A549 (cell line): ENCODE results near the gene LBX2. TPM values are rescaled to one million over a fixed set of nuclear protein-coding genes. Genes with fewer than 3 reads are reported as not detected.

Experiments used
- ATAC-seq, 2 experiments: fragments of 200-7000 bp in 1 of 2; fragments of >200 bp in 1 of 2; cut with Nextera tagmentation in 1 of 2; cut with Tn5 transposase in 1 of 2; 3 replicates each; pipeline versions ENCODE4 v1.8.0 to v1.9.1; 2018 to 2020; ENCODE audit warnings: mild to moderate bottlenecking in 1 of 2, moderate library complexity in 1 of 2
- CTCF ChIA-PET: fragments of 300-600 bp; sonication (Branson Sonifier 250); formaldehyde crosslinking; extraction: SDS; loops from one replicate; lab custom pipeline; 2021; ENCODE audit warnings: antibody characterized with exemption, inconsistent platforms; lab: Yijun Ruan, JAX
- POLR2A ChIA-PET: fragments of 350-600 bp; formaldehyde crosslinking; extraction: SDS; loops from one replicate; lab custom pipeline; 2021; ENCODE audit warnings: antibody characterized with exemption, inconsistent platforms; lab: Yijun Ruan, JAX
- DNase-seq, 2 experiments: peaks; one replicate each; pipeline versions ENCODE4 v3.0.0 to v3.0.0-alpha.2; 2011 to 2016; ENCODE audit warnings: low read depth in 1 of 2, low spot score in 1 of 2
- FAIRE-seq: peaks from 2 replicates; lab custom pipeline; 2011; peaks lifted over from hg19 to GRCh38; lab: Jason Lieb, UNC
- H3K27ac ChIP-seq, 2 experiments: fragments of >200 bp; sonication (Bioruptor Twin); formaldehyde crosslinking; 3 replicates each; pipeline ENCODE4 v1.5.1; 2016 to 2017
- H3K4me1 ChIP-seq: fragments of >200 bp; sonication (Bioruptor Twin); formaldehyde crosslinking; 3 replicates; pipeline ENCODE4 v1.6.1; 2016
- H3K4me2 ChIP-seq: fragments of >200 bp; sonication (Bioruptor Twin); formaldehyde crosslinking; 3 replicates; pipeline ENCODE4 v1.6.1; 2016
- H3K4me3 ChIP-seq: fragments of >200 bp; sonication (Bioruptor Twin); formaldehyde crosslinking; 3 replicates; pipeline ENCODE4 v1.5.1; 2016
- H3K9me3 ChIP-seq: fragments of >200 bp; sonication (Bioruptor Twin); formaldehyde crosslinking; 3 replicates; pipeline ENCODE4 v1.6.1; 2016
- BCL3 ChIP-seq: fragments of >200 bp; sonication (Bioruptor Twin); formaldehyde crosslinking; IDR thresholded peaks from 3 replicates; pipeline ENCODE4 v1.6.1; 2016
- CEBPB ChIP-seq, 2 experiments: fragments of >200 bp in 1 of 2; sonication (Bioruptor Twin) in 1 of 2; formaldehyde crosslinking in 1 of 2; IDR thresholded peaks; 2 replicates each; pipeline ENCODE4 v1.6.1; 2012 to 2016
- CHD4 ChIP-seq: fragments of 200-600 bp; sonication (generic); IDR thresholded peaks from 2 replicates; pipeline ENCODE4 v1.6.1; 2016; ENCODE audit warnings: antibody characterized with exemption, mild to moderate bottlenecking, borderline replicate concordance
- E2F6 ChIP-seq: IDR thresholded peaks from 2 replicates; pipeline ENCODE4 v1.6.1; 2012; ENCODE audit warnings: low read depth, borderline replicate concordance
- ELK1 ChIP-seq: fragments of 150-350 bp; IDR thresholded peaks from 2 replicates; pipeline ENCODE4 v1.6.1; 2014; ENCODE audit warnings: low read depth, mild to moderate bottlenecking, low read length
- GATA3 ChIP-seq: IDR thresholded peaks from 2 replicates; pipeline ENCODE4 v1.6.1; 2012; ENCODE audit warnings: borderline replicate concordance
- HDAC2 ChIP-seq: fragments of 200-600 bp; sonication (generic); IDR thresholded peaks from 2 replicates; pipeline ENCODE4 v1.6.1; 2016
- HES2 ChIP-seq: fragments of >200 bp; sonication (Bioruptor Twin); formaldehyde crosslinking; IDR thresholded peaks from 2 replicates; pipeline ENCODE4 v1.6.1; 2016
- HMGXB4 ChIP-seq: fragments of 250-450 bp; sonication (Bioruptor Pico); IDR thresholded peaks from 2 replicates; pipeline ENCODE4 v1.5.0; 2021; ENCODE audit warnings: mild to moderate bottlenecking, moderate library complexity, borderline replicate concordance
- HOXB13 ChIP-seq: fragments of 250-450 bp; sonication (Bioruptor Pico); IDR thresholded peaks from 2 replicates; pipeline ENCODE4 v1.5.0; 2020; ENCODE audit warnings: low read depth, mild to moderate bottlenecking, moderate library complexity
- HOXB5 ChIP-seq: fragments of 250-450 bp; sonication (Bioruptor Pico); IDR thresholded peaks from 2 replicates; pipeline ENCODE4 v1.5.0; 2020; ENCODE audit warnings: mild to moderate bottlenecking, moderate library complexity
- JUN ChIP-seq, 2 experiments: fragments of >200 bp; sonication (Bioruptor Twin); formaldehyde crosslinking; IDR thresholded peaks; 2 replicates in 1 of 2; 3 replicates in 1 of 2; pipeline ENCODE4 v1.6.1; 2016 to 2017
- MAFK ChIP-seq: fragments of 450-650 bp; IDR thresholded peaks from 2 replicates; pipeline ENCODE4 v1.6.1; 2014; ENCODE audit not compliant: partially characterized antibody
- MAX ChIP-seq: IDR thresholded peaks from 2 replicates; pipeline ENCODE4 v1.6.1; 2012
- MAZ ChIP-seq: fragments of 150-350 bp; IDR thresholded peaks from 2 replicates; pipeline ENCODE4 v1.6.1; 2014; ENCODE audit warnings: antibody characterized with exemption, low read depth, low read length, borderline replicate concordance
- PBX3 ChIP-seq: IDR thresholded peaks from 2 replicates; pipeline ENCODE4 v1.6.1; 2012
- RARB ChIP-seq: fragments of 250-450 bp; sonication (Bioruptor Pico); IDR thresholded peaks from 2 replicates; pipeline ENCODE4 v1.8.0; 2021; ENCODE audit warnings: mild to moderate bottlenecking, moderate library complexity
- REST ChIP-seq: fragments of 200-600 bp; sonication (generic); IDR thresholded peaks from 2 replicates; pipeline ENCODE4 v1.6.1; 2016; ENCODE audit warnings: antibody characterized with exemption, mild to moderate bottlenecking, moderate library complexity
- RNF2 ChIP-seq: fragments of 200-600 bp; sonication (generic); IDR thresholded peaks from 2 replicates; pipeline ENCODE4 v1.6.1; 2016; ENCODE audit warnings: low read depth, mild to moderate bottlenecking, antibody characterized with exemption, moderate library complexity, borderline replicate concordance
- ZC3H11A ChIP-seq: fragments of 450-650 bp; IDR thresholded peaks from 2 replicates; pipeline ENCODE4 v1.6.1; 2014; ENCODE audit warnings: antibody characterized with exemption, mild to moderate bottlenecking
- ZNF302 ChIP-seq: fragments of 250-450 bp; sonication (Bioruptor Pico); IDR thresholded peaks from 2 replicates; pipeline ENCODE4 v1.9.0; 2021; ENCODE audit warnings: inconsistent platforms, mild to moderate bottlenecking, moderate library complexity
- WGBS: methylation state at CpG from one replicate; pipeline ENCODE4 v1.1.6; 2017; ENCODE audit errors: missing lambda C conversion rate; 5-methylcytosine and 5-hydroxymethylcytosine counted together
- polyA plus RNA-seq, 4 experiments: library from polyadenylated mRNA; depleted of rRNA in 3 of 4; stranded (reverse); fragments of >200 nt; fragmentation: RNase III in 1 of 4; extraction: RNeasy Plus Mini Kit Qiagen cat#74134 plus additional on column Dnase treatment in 1 of 4; gene quantifications; 2 replicates in 3 of 4; 3 replicates in 1 of 4; pipeline ENCODE4 v1.2.3, GENCODE V29; 2011 to 2017

LBX2 gene
- polyA plus RNA-seq, 2 of the 4 experiments (the other 2 are of a cell fraction): 0.84 to 2.4 TPM

GRCh38 chr2:74514368-74515270 lies 15.2 kb upstream of the LBX2 start, which contains the start of gene TLX2:
Gene TLX2 (plus strand): TSS chr2:74514450. CDS start chr2:74514807, 357 bp downstream.
- ATAC-seq: peak; percentile 40 to 69
- Histone ChIP-seq H3K4me1 (peaks cover 6% of the 10 kb centered on the region; the same call in 1 of the 3 replicates), H3K4me2 (peak within 1 kb of the TSS; percentile 94), H3K27ac (peak within 1 kb of the TSS; percentile 58 to 84; a peak in 5 of 6 replicates), H3K9me3 (no peaks in the 10 kb centered on the region), H3K4me3 (peak within 1 kb of the TSS; percentile 50)
- ChIA-PET POLR2A (interaction anchor here (0.6 to 0.7 kb wide), 2 partner anchors 37 to 316 kb away, joined by 4 to 8 read pairs; no protein-coding TSS in a partner anchor), CTCF (interaction anchor here (1.5 to 1.7 kb wide), 2 partner anchors 17 to 32 kb away, joined by 4 to 8 read pairs; partner anchors contain the start of genes CCDC142 and TTC31)
- no peak for FAIRE-seq
- DNase-seq: peak in 1 of 2 experiments; percentile 51
- TF ChIP-seq ZC3H11A (no peak), CHD4 (no peak), JUN (IDR thresholded peaks at IDR 0.05) (0 out of 5 replicates have a peak, but pooled peaks of 1 of the 2 experiments have one; percentile 19), GATA3 (no peak), CEBPB (IDR thresholded peaks at IDR 0.05) (no peak)
- 80% methylated on average over 58 of the region's 82 CpGs for WGBS

GRCh38 chr2:74513605-74514367 lies 14.4 kb upstream of the LBX2 start:
- ATAC-seq (peak; percentile 55 to 62; a peak in 5 of 6 replicates), FAIRE-seq (no peak), DNase-seq (no peak)
- Histone ChIP-seq H3K9me3 (no peaks in the 10 kb centered on the region), H3K4me2 (peak overlapping the region; percentile 94), H3K4me3 (peak overlapping the region; percentile 50), H3K4me1 (peaks cover 6% of the 10 kb centered on the region; the same call in 1 of the 3 replicates), H3K27ac (peak overlapping the region; percentile 58 to 84; a peak in 5 of 6 replicates)
- CTCF ChIA-PET: interaction anchor here (1.0 to 1.5 kb wide), 4 partner anchors 18 to 78 kb away, joined by 3 to 4 read pairs (median 4); no protein-coding TSS in a partner anchor
- POLR2A ChIA-PET: interaction anchor here (0.6 to 0.7 kb wide), 2 partner anchors 36 to 315 kb away, joined by 4 to 8 read pairs; no protein-coding TSS in a partner anchor
- WGBS: 25% methylated on average over 48 of the region's 52 CpGs
- TF ChIP-seq RNF2 (peak; percentile 100), HOXB5 (CRISPR knock-in tag) (no peak), HES2 (no peak), REST (no peak), MAZ (no peak), JUN (IDR thresholded peaks at IDR 0.05) (0 out of 5 replicates have a peak, but pooled peaks of 1 of the 2 experiments have one; percentile 19), HMGXB4 (CRISPR knock-in tag) (no peak), ELK1 (no peak), BCL3 (no peak), HOXB13 (CRISPR knock-in tag) (no peak), MAFK (peak; percentile 51), PBX3 (no peak), MAX (peak; percentile 25; the same call in 1 of the 2 replicates), RARB (CRISPR knock-in tag) (no peak), HDAC2 (no peak), E2F6 (no peak), ZNF302 (CRISPR knock-in tag) (no peak)
